Measurements from ENCODE around the gene VPS33A.

- no peak for TF ChIP-seq PBX3 (IDR thresholded peaks at IDR 0.05)
- TF ChIP-seq EP300 (IDR thresholded peaks at IDR 0.05): no peak
- no peak for TF ChIP-seq CTCF (IDR thresholded peaks at IDR 0.05)
- no peak for TF ChIP-seq NR3C1 (IDR thresholded peaks at IDR 0.05)
- TF ChIP-seq RFX5 (IDR thresholded peaks at IDR 0.05): no peak
- TF ChIP-seq USF2 (IDR thresholded peaks at IDR 0.05): no peak
- no peak for TF ChIP-seq BHLHE40 (IDR thresholded peaks at IDR 0.05; ENCODE audit: low read depth, low read length)
- no peak for TF ChIP-seq POLR2A (IDR thresholded peaks at IDR 0.05; ENCODE audit: low read length)
- no peak for TF ChIP-seq CHD4 (IDR thresholded peaks at IDR 0.05; ENCODE audit: borderline replicate concordance)
- no peak for TF ChIP-seq JUN (IDR thresholded peaks at IDR 0.05)
- no peak for TF ChIP-seq RAD21 (conservative IDR thresholded peaks at IDR 0.05 in 1 of 2, IDR thresholded peaks at IDR 0.05 in 1 of 2)
- TF ChIP-seq CBX8 (IDR thresholded peaks at IDR 0.05): no peak
Measured at GRCh38 chr12:122276242-122276641, 9.9 kb upstream of the VPS33A start.

Measured in A549 (cell line).